HepG2 (cell line): Measurements from ENCODE around the gene TSPAN15. TPM values are rescaled to one million over a fixed set of nuclear protein-coding genes. Genes with fewer than 3 reads are reported as not detected.

Source experiments
- CBX2 ChIP-seq, 2 experiments: fragments of 200-600 bp in 1 of 2; sonication (generic); formaldehyde crosslinking in 1 of 2; IDR thresholded peaks; 2 replicates each; pipeline versions ENCODE4 v1.7.0 to v1.8.1; 2018 to 2022; ENCODE audit warnings: low read depth in 2 of 2, low read length in 1 of 2, mild to moderate bottlenecking in 1 of 2, missing genetic modification reagents in 1 of 2
- ELF1 ChIP-seq: sonication (generic); formaldehyde crosslinking; IDR thresholded peaks from 2 replicates; pipeline ENCODE4 v1.4.0; 2020; ENCODE audit warnings: missing genetic modification reagents
- MTF1 ChIP-seq: sonication (generic); formaldehyde crosslinking; IDR thresholded peaks from 2 replicates; pipeline ENCODE4 v1.5.0; 2020; ENCODE audit warnings: missing genetic modification reagents
- RCOR2 ChIP-seq: IDR thresholded peaks from 2 replicates; pipeline ENCODE4 v1.6.1; 2016; ENCODE audit warnings: missing biosample characterization, missing genetic modification reagents
- TSC22D2 ChIP-seq: sonication (generic); formaldehyde crosslinking; IDR thresholded peaks from 2 replicates; pipeline ENCODE4 v1.5.1; 2020; ENCODE audit warnings: missing genetic modification reagents, mild to moderate bottlenecking, borderline replicate concordance
- ZNF296 ChIP-seq: sonication (generic); formaldehyde crosslinking; conservative IDR thresholded peaks from 2 replicates; pipeline ENCODE4 v1.5.0; 2020; ENCODE audit warnings: mild to moderate bottlenecking, missing genetic modification reagents
- ZNF563 ChIP-seq: sonication (generic); formaldehyde crosslinking; IDR thresholded peaks from 2 replicates; pipeline ENCODE4 v1.8.0; 2022; ENCODE audit warnings: mild to moderate bottlenecking, moderate library complexity, missing genetic modification reagents
- polyA plus RNA-seq, 8 experiments: library from polyadenylated mRNA; depleted of rRNA in 3 of 8; stranded (reverse) in 7 of 8; unstranded in 1 of 8; fragments of >200 nt; fragmentation: Illumina TruSeq in 4 of 8; extraction: Trizol in 4 of 8; gene quantifications; 2 replicates each; pipeline versions ENCODE4 v1.2.1 to v1.2.3, GENCODE V29; 2011 to 2016; ENCODE audit warnings: low read depth in 4 of 8, missing spikeins in 1 of 8, mixed read lengths in 1 of 8; ENCODE audit not compliant: insufficient read depth in 1 of 8
- total RNA-seq, 5 experiments: library from RNA; depleted of rRNA; stranded (reverse); fragments of >200 nt; fragmentation: Illumina TruSeq; extraction: Trizol; gene quantifications; 2 replicates each; pipeline ENCODE4 v1.2.3, GENCODE V29; 2016; ENCODE audit warnings: low read depth in 1 of 5
- TF ChIP-seq, protein P1 (sequence below): sonication (generic); formaldehyde crosslinking; IDR thresholded peaks from one replicate; pipeline ENCODE4 v1.5.1; 2020; ENCODE audit warnings: mild to moderate bottlenecking, missing genetic modification reagents; ENCODE audit errors: not compliant biosample characterization
- TF ChIP-seq, protein P2 (sequence below): sonication (generic); formaldehyde crosslinking; IDR thresholded peaks from 2 replicates; pipeline ENCODE4 v1.8.0; 2022; ENCODE audit warnings: missing genetic modification reagents, mild to moderate bottlenecking, borderline replicate concordance
- TF ChIP-seq, protein P3 (sequence below): IDR thresholded peaks from 2 replicates; pipeline ENCODE4 v1.6.1; 2016; ENCODE audit warnings: mild to moderate bottlenecking
- TF ChIP-seq, protein P4 (sequence below): sonication (generic); formaldehyde crosslinking; IDR thresholded peaks from 2 replicates; pipeline ENCODE4 v1.4.0; 2020; ENCODE audit warnings: mild to moderate bottlenecking, missing genetic modification reagents

Gene TSPAN15
- total and polyA plus RNA-seq, 2 of the 13 experiments (the other 11 are each of a cell fraction or from before 2014, with no cell fraction given) = 0.27 to 3.2 TPM

DNA sequence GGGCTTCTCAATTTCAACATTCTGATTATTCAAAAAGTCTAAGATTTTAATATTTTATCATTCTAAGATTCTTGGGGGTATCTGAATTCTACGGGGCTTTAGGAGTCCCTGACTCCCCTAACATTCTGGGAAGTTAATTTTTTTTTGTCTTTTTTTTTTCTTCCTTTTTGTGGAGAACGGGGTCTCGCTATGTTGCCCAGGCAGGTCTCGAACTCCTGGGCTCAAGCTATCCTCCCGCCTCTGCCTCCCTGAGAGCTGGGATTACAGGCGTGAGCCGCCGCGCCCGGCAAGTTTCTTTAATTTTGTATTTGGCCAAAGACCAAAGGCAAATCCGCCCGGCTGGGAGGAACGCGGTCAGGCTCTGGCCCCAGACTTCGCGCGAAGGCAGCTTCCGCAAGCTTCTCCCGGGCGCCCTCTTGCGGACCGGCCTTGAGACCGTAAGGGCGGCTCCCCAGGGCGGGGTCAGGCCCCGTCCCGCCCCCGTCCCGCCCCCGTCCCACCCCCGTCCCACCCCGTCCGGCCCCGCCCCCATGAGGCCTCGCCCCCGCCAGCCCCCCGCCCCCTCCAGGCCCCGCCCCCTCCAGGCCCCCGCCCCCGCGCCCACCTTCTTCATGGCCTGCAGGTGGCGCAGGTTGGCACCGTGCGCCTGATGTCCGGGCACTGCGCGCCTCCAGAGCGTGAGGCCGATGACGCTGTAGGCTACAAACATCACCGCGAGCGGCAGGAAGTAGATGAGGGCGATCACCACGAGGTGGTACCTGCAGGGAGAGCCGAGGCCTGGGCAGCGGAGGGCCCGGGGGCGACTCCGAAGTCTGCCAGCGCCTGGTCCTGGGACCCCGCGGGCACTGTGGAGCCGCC lies 42.7 kb upstream of the TSPAN15 start (continued):
- TF ChIP-seq, protein P1, sequence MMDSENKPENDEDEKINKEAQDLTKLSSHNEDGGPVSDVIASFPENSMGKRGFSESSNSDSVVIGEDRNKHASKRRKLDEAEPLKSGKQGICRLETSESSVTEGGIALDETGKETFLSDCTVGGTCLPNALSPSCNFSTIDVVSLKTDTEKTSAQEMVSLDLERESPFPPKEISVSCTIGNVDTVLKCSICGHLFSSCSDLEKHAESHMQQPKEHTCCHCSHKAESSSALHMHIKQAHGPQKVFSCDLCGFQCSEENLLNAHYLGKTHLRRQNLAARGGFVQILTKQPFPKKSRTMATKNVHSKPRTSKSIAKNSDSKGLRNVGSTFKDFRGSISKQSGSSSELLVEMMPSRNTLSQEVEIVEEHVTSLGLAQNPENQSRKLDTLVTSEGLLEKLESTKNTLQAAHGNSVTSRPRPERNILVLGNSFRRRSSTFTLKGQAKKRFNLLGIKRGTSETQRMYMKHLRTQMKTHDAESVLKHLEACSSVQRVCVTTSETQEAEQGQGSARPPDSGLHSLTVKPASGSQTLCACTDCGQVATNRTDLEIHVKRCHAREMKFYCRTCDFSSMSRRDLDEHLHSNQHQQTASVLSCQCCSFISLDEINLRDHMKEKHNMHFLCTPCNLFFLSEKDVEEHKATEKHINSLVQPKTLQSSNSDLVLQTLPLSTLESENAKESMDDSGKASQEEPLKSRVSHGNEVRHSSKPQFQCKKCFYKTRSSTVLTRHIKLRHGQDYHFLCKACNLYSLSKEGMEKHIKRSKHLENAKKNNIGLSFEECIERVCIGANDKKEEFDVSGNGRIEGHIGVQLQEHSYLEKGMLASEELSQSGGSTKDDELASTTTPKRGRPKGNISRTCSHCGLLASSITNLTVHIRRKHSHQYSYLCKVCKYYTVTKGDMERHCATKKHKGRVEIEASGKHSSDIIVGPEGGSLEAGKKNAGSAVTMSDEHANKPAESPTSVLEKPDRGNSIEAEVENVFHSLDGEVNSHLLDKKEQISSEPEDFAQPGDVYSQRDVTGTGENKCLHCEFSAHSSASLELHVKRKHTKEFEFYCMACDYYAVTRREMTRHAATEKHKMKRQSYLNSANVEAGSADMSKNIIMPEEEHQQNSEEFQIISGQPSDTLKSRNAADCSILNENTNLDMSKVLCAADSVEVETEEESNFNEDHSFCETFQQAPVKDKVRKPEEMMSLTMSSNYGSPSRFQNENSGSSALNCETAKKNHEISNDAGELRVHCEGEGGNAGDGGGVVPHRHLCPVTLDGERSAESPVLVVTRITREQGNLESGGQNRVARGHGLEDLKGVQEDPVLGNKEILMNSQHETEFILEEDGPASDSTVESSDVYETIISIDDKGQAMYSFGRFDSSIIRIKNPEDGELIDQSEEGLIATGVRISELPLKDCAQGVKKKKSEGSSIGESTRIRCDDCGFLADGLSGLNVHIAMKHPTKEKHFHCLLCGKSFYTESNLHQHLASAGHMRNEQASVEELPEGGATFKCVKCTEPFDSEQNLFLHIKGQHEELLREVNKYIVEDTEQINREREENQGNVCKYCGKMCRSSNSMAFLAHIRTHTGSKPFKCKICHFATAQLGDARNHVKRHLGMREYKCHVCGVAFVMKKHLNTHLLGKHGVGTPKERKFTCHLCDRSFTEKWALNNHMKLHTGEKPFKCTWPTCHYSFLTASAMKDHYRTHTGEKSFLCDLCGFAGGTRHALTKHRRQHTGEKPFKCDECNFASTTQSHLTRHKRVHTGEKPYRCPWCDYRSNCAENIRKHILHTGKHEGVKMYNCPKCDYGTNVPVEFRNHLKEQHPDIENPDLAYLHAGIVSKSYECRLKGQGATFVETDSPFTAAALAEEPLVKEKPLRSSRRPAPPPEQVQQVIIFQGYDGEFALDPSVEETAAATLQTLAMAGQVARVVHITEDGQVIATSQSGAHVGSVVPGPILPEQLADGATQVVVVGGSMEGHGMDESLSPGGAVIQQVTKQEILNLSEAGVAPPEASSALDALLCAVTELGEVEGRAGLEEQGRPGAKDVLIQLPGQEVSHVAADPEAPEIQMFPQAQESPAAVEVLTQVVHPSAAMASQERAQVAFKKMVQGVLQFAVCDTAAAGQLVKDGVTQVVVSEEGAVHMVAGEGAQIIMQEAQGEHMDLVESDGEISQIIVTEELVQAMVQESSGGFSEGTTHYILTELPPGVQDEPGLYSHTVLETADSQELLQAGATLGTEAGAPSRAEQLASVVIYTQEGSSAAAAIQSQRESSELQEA (CRISPR knock-in tag) = no peak
- TF ChIP-seq ZNF563 (CRISPR knock-in tag) = no peak
- TF ChIP-seq, protein P2, sequence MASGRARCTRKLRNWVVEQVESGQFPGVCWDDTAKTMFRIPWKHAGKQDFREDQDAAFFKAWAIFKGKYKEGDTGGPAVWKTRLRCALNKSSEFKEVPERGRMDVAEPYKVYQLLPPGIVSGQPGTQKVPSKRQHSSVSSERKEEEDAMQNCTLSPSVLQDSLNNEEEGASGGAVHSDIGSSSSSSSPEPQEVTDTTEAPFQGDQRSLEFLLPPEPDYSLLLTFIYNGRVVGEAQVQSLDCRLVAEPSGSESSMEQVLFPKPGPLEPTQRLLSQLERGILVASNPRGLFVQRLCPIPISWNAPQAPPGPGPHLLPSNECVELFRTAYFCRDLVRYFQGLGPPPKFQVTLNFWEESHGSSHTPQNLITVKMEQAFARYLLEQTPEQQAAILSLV (CRISPR knock-in tag) = no peak
- TF ChIP-seq MTF1 (CRISPR knock-in tag) = no peak
- TF ChIP-seq, protein P3, sequence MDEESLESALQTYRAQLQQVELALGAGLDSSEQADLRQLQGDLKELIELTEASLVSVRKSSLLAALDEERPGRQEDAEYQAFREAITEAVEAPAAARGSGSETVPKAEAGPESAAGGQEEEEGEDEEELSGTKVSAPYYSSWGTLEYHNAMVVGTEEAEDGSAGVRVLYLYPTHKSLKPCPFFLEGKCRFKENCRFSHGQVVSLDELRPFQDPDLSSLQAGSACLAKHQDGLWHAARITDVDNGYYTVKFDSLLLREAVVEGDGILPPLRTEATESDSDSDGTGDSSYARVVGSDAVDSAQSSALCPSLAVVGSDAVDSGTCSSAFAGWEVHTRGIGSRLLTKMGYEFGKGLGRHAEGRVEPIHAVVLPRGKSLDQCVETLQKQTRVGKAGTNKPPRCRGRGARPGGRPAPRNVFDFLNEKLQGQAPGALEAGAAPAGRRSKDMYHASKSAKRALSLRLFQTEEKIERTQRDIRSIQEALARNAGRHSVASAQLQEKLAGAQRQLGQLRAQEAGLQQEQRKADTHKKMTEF (CRISPR knock-in tag) = peak; percentile 41; the same call in 1 of the 2 replicates
- TF ChIP-seq RCOR2 (CRISPR knock-in tag) = 0 out of 2 replicates have a peak, but pooled peaks have one; percentile 37
- TF ChIP-seq TSC22D2 (CRISPR knock-in tag) = no peak
- TF ChIP-seq, protein P4, sequence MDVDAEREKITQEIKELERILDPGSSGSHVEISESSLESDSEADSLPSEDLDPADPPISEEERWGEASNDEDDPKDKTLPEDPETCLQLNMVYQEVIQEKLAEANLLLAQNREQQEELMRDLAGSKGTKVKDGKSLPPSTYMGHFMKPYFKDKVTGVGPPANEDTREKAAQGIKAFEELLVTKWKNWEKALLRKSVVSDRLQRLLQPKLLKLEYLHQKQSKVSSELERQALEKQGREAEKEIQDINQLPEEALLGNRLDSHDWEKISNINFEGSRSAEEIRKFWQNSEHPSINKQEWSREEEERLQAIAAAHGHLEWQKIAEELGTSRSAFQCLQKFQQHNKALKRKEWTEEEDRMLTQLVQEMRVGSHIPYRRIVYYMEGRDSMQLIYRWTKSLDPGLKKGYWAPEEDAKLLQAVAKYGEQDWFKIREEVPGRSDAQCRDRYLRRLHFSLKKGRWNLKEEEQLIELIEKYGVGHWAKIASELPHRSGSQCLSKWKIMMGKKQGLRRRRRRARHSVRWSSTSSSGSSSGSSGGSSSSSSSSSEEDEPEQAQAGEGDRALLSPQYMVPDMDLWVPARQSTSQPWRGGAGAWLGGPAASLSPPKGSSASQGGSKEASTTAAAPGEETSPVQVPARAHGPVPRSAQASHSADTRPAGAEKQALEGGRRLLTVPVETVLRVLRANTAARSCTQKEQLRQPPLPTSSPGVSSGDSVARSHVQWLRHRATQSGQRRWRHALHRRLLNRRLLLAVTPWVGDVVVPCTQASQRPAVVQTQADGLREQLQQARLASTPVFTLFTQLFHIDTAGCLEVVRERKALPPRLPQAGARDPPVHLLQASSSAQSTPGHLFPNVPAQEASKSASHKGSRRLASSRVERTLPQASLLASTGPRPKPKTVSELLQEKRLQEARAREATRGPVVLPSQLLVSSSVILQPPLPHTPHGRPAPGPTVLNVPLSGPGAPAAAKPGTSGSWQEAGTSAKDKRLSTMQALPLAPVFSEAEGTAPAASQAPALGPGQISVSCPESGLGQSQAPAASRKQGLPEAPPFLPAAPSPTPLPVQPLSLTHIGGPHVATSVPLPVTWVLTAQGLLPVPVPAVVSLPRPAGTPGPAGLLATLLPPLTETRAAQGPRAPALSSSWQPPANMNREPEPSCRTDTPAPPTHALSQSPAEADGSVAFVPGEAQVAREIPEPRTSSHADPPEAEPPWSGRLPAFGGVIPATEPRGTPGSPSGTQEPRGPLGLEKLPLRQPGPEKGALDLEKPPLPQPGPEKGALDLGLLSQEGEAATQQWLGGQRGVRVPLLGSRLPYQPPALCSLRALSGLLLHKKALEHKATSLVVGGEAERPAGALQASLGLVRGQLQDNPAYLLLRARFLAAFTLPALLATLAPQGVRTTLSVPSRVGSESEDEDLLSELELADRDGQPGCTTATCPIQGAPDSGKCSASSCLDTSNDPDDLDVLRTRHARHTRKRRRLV (CRISPR knock-in tag) = no peak
- TF ChIP-seq CBX2 (IDR thresholded peaks at IDR 0.05; ENCODE audit: low read depth, low read length) = no peak
- TF ChIP-seq CBX2 (CRISPR knock-in tag; IDR thresholded peaks at IDR 0.05; ENCODE audit: low read depth) = no peak
- no peak for TF ChIP-seq ZNF296 (CRISPR knock-in tag)
- TF ChIP-seq ELF1 (CRISPR knock-in tag) = peak; percentile 54; the same call in 1 of the 2 replicates
